ENCODE data around the gene ARHGEF12.

Gene ARHGEF12

DNA sequence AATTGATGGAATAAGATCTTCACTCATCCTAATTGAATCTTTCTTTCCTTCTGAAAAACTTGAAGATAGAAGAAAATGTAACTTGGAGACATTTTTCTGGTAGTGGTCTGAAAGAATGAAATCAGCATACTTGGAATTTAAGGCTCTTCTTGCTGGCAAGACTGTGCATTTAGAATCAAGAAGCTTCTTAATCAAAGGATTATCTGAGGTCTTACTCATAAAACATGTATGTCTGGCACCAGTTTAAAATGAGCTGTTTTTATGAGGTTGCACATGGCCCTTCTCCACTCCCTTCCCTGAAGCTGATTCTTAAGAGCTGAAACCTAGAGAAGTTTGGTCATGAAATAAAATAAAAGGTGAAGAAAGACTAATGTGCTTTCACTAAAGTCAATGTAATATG is 77.3 kb downstream of the ARHGEF12 start:
- in situ Hi-C loops (cut with MboI; ENCODE audit: low pct_unique_long_range_greater_than_20kb, low sequenced_read_pairs, unreplicated experiment), result no loop called here
- DNase-seq (ENCODE audit: low spot score), result no peak
- TF ChIP-seq CTCF (IDR thresholded peaks at IDR 0.05; ENCODE audit: extremely low read depth, insufficient read depth, missing control alignments), result no peak

- in situ Hi-C loops (cut with MboI; ENCODE audit: low pct_unique_long_range_greater_than_20kb, low sequenced_read_pairs, unreplicated experiment), result no loop called here
- TF ChIP-seq CTCF (IDR thresholded peaks at IDR 0.05; ENCODE audit: extremely low read depth, insufficient read depth, missing control alignments), result no peak
- DNase-seq (ENCODE audit: low spot score), result no peak
These were observed 84.4 kb downstream of the ARHGEF12 start for GRCh38 chr11:120420572-120420971.

DNA sequence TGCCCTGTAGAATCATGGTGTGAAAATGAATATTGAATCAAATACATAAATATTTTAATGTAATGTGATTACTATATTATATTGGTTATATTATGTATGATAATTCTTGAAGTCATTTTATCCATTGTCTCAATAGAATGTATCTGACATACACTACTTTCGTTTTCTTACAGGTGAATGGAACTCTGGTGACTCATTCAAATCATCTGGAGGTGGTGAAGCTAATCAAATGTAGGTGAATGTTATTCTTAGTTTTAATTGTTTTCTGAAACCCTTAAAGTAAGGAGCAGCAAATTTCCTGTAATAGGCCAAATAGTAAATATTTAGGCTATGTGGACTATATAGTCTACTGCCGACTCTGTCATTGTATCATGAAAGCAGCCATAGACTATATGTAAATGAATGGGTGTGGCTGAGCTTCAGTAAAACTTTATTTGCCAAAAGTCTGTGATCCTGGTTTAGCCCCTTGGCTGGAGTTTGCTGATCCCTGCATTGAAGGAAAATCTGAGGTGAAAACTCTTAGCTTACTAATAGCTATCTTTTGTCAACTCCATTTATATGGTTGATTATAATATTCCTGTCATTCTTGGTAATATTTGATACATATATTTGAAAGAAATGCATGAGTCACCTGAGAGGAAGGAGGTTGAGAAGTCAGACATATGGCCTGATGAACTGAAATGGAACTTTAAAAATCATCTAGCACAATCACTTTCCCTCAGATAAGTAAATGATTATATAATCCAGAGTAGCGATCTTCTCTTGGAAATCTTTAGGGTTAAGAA is 88.2 kb downstream of the ARHGEF12 start:
- TF ChIP-seq CTCF (IDR thresholded peaks at IDR 0.05; ENCODE audit: extremely low read depth, insufficient read depth, missing control alignments), result no peak
- DNase-seq (ENCODE audit: low spot score), result no peak
- in situ Hi-C loops (cut with MboI; ENCODE audit: low pct_unique_long_range_greater_than_20kb, low sequenced_read_pairs, unreplicated experiment), result no loop called here

DNA sequence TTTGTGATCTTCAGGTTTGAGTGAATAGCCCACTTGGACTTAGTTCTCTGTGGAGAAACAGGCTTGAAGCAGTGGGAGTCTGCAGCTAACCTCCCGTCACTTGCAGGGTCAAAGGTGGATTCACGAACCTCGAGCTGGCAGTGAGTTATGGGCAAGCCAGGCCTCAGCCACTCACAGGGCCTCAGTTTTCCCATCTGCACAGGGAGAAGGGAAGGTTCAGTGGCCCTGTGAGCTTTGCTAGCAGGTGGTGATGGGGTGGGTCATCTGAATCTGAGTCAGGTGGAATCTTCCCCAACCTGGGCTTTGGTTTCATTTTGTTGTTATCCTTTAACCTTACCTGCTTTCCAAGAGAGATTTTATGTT is 88.7 kb downstream of the ARHGEF12 start:
- TF ChIP-seq CTCF (IDR thresholded peaks at IDR 0.05; ENCODE audit: extremely low read depth, insufficient read depth, missing control alignments), result no peak
- in situ Hi-C loops (cut with MboI; ENCODE audit: low pct_unique_long_range_greater_than_20kb, low sequenced_read_pairs, unreplicated experiment), result no loop called here
- DNase-seq (ENCODE audit: low spot score), result peak; percentile 11

GRCh38 chr11:120425527-120425926 is 89.3 kb downstream of the ARHGEF12 start:
- no peak for TF ChIP-seq CTCF (IDR thresholded peaks at IDR 0.05; ENCODE audit: extremely low read depth, insufficient read depth, missing control alignments)
- in situ Hi-C loops (cut with MboI; ENCODE audit: low pct_unique_long_range_greater_than_20kb, low sequenced_read_pairs, unreplicated experiment), result no loop called here
- no peak for DNase-seq (ENCODE audit: low spot score)

- DNase-seq (ENCODE audit: low spot score), result no peak
- in situ Hi-C loops (cut with MboI; ENCODE audit: low pct_unique_long_range_greater_than_20kb, low sequenced_read_pairs, unreplicated experiment), result no loop called here
- TF ChIP-seq CTCF (IDR thresholded peaks at IDR 0.05; ENCODE audit: extremely low read depth, insufficient read depth, missing control alignments), result no peak
These were observed 93.9 kb downstream of the ARHGEF12 start for GRCh38 chr11:120430146-120430545.
